Endodermal cell (in vitro differentiated cells): ENCODE results near the gene CA14. TPM values are rescaled to one million over a fixed set of nuclear protein-coding genes. Genes with fewer than 3 reads are reported as not detected.

Experiments used
- DNase-seq: peaks from one replicate; pipeline ENCODE4 v3.0.0-alpha.2; 2017
- H3K27ac ChIP-seq: 2 replicates; pipeline ENCODE4 v1.5.1; 2013; ENCODE audit warnings: mild to moderate bottlenecking, low read depth, low read length, moderate library complexity
- H3K27me3 ChIP-seq: 2 replicates; pipeline ENCODE4 v1.6.1; 2013; ENCODE audit warnings: mild to moderate bottlenecking, low read length, moderate library complexity; ENCODE audit not compliant: insufficient read depth, control insufficient read depth, poor library complexity, severe bottlenecking
- H3K36me3 ChIP-seq: 2 replicates; pipeline ENCODE4 v1.7.0; 2013; ENCODE audit warnings: mild to moderate bottlenecking, low read length, moderate library complexity; ENCODE audit not compliant: control insufficient read depth, insufficient read depth
- H3K4me1 ChIP-seq: one replicate; pipeline ENCODE4 v1.7.0; 2013; ENCODE audit warnings: low read length; ENCODE audit not compliant: control insufficient read depth, insufficient read depth
- H3K4me3 ChIP-seq: 2 replicates; pipeline ENCODE4 v1.5.1; 2013; ENCODE audit warnings: mild to moderate bottlenecking, low read length, moderate library complexity
- H3K9ac ChIP-seq: 2 replicates; pipeline ENCODE4 v1.6.1; 2013; ENCODE audit warnings: mild to moderate bottlenecking, low read length, moderate library complexity; ENCODE audit not compliant: poor library complexity, severe bottlenecking; ENCODE audit errors: extremely low read depth
- H3K9me3 ChIP-seq: 2 replicates; pipeline ENCODE4 v1.6.1; 2013; ENCODE audit warnings: mild to moderate bottlenecking, low read length, moderate library complexity; ENCODE audit not compliant: control insufficient read depth
- H3K27ac Mint-ChIP-seq: 2 replicates; pipeline ENCODE4 v1.8.0; 2020; ENCODE audit warnings: mixed read lengths
- H3K27me3 Mint-ChIP-seq: 2 replicates; pipeline ENCODE4 v1.8.0; 2021; ENCODE audit warnings: mild to moderate bottlenecking, mixed read lengths; ENCODE audit not compliant: insufficient read depth
- H3K36me3 Mint-ChIP-seq: 2 replicates; pipeline ENCODE4 v1.8.0; 2020; ENCODE audit warnings: low read depth, mixed read lengths
- H3K4me1 Mint-ChIP-seq: 2 replicates; pipeline ENCODE4 v1.8.0; 2020; ENCODE audit warnings: mixed read lengths
- H3K4me3 Mint-ChIP-seq: 2 replicates; pipeline ENCODE4 v1.8.0; 2020; ENCODE audit warnings: mild to moderate bottlenecking, moderate library complexity, mixed read lengths
- H3K9me3 Mint-ChIP-seq: 2 replicates; pipeline ENCODE4 v1.8.0; 2020; ENCODE audit warnings: mild to moderate bottlenecking, mixed read lengths
- CTCF ChIP-seq: fragments of 200-600 bp; sonication (generic); conservative IDR thresholded peaks from 2 replicates; pipeline ENCODE4 v1.5.0; 2021; ENCODE audit warnings: antibody characterized with exemption, mild to moderate bottlenecking
- WGBS, 2 experiments: methylation state at CpG; one replicate each; pipeline versions ENCODE4 v1.1.5 to v1.1.7; 2013; ENCODE audit warnings: missing lambda C conversion rate in 2 of 2, mixed read lengths in 1 of 2; ENCODE audit not compliant: insufficient coverage in 1 of 2, insufficient read length in 1 of 2; 5-methylcytosine and 5-hydroxymethylcytosine counted together
- total RNA-seq, 2 donors: library from RNA; stranded (reverse); fragmentation: NEBNext Ultra II Directional in 1 of 2; extraction: Animal tissue kit (Norgen Biotek cat#: 25700) in 1 of 2; gene quantifications; 2 replicates in 1 of 2; 3 replicates in 1 of 2; pipeline ENCODE4 v1.2.1, GENCODE V29; 2021

The CA14 gene
- total RNA-seq, 2 donors from 2014 or later = 53.3 to 54.0 TPM

- Histone ChIP-seq H3K36me3 (peaks cover 21% of the 10 kb centered on the region), H3K9ac (no peak overlapping the region), H3K4me1 (no peaks in the 10 kb centered on the region), H3K27me3 (peaks cover 9% of the 10 kb centered on the region), H3K9me3 (no peaks in the 10 kb centered on the region), H3K4me3 (no peak overlapping the region), H3K27ac (no peak overlapping the region)
- no peaks in the 10 kb centered on the region for H3K9me3 Mint-ChIP-seq
- no peak overlapping the region for H3K4me3 Mint-ChIP-seq
- H3K27ac Mint-ChIP-seq = no peak overlapping the region
- 90 to 92% methylated on average over 1 to 2 of the region's 2 CpGs for WGBS, 2 experiments
- DNase-seq = no peak
- H3K4me1 Mint-ChIP-seq = peaks cover 3% of the 10 kb centered on the region
- peaks cover 23% of the 10 kb centered on the region for H3K36me3 Mint-ChIP-seq
- peaks cover 2% of the 10 kb centered on the region for H3K27me3 Mint-ChIP-seq
- TF ChIP-seq CTCF = no peak
Measured at GRCh38 chr1:150311762-150312161, 54.2 kb downstream of the CA14 start.

Other genes with a start within 250 kb of the CA14 start
- gene OTUD7B, start 247.0 kb upstream of the CA14 start, total RNA-seq = 10 to 100 TPM; 26.6 to 31.1 TPM
- 10 to 100 TPM; 32.6 to 35.0 TPM for gene VPS45, start 190.0 kb upstream of the CA14 start, total RNA-seq
- gene PLEKHO1, start 107.9 kb upstream of the CA14 start, total RNA-seq = 10 to 100 TPM; 42.9 to 46.0 TPM
- gene ANP32E, start 21.7 kb upstream of the CA14 start, total RNA-seq = 10 to 100 TPM; 59.2 to 78.1 TPM
- gene APH1A, start 11.2 kb downstream of the CA14 start, total RNA-seq = 100 to 1,000 TPM; 126 to 131 TPM
- 10 to 100 TPM; 12.4 to 20.5 TPM for gene C1orf54, start 15.0 kb downstream of the CA14 start, total RNA-seq
- 1 to 10 TPM; 3.3 to 6.8 TPM for gene CIART, start 24.8 kb downstream of the CA14 start, total RNA-seq
- 10 to 100 TPM; 89.9 to 95.3 TPM for gene MRPS21, start 36.1 kb downstream of the CA14 start, total RNA-seq
- gene PRPF3, start 63.8 kb downstream of the CA14 start, total RNA-seq = 10 to 100 TPM; 70.7 to 75.6 TPM
- 10 to 100 TPM; 33.1 to 35.9 TPM for gene RPRD2, start 106.4 kb downstream of the CA14 start, total RNA-seq
- 10 to 100 TPM; 32.9 to 39.4 TPM for gene TARS2, start 229.6 kb downstream of the CA14 start, total RNA-seq